Pancreas (tissue), 10 donors: ENCODE data around the gene PTTG1IP. TPM values are rescaled to one million over a fixed set of nuclear protein-coding genes. Genes with fewer than 3 reads are reported as not detected.
"Not testable (repeated sequence)": the region's sequence is repeated elsewhere in the genome, so short reads cannot be mapped to it uniquely, and the experiment has no call there.

Experiments used
- ATAC-seq, 4 donors: fragments of 200-7000 bp; cut with Tn5 transposase; one replicate each; pipeline versions ENCODE4 v1.8.0 to v1.9.1; 2020; ENCODE audit warnings: mild to moderate bottlenecking in 4 of 4, moderate library complexity in 4 of 4
- DNase-seq, 6 donors: peaks; one replicate each; pipeline ENCODE4 v3.0.0-alpha.2; 2020
- FAIRE-seq: peaks from 2 replicates; lab custom pipeline; 2012; peaks lifted over from hg19 to GRCh38; lab: Jason Lieb, UNC
- H3K27ac ChIP-seq, 4 donors: fragments of 200-600 bp; sonication (generic); 1 replicate in 3 of 4; 2 replicates in 1 of 4; pipeline versions ENCODE4 v1.5.0 to v1.8.0; 2020
- H3K27me3 ChIP-seq, 4 donors: fragments of 200-600 bp; one replicate each; pipeline ENCODE4 v1.8.0; 2021
- H3K36me3 ChIP-seq, 3 donors: fragments of 200-600 bp; sonication (generic) in 1 of 3; one replicate each; pipeline versions ENCODE4 v1.5.0 to v1.8.0; 2020 to 2021
- H3K4me1 ChIP-seq, 3 donors: fragments of 200-600 bp; one replicate each; pipeline ENCODE4 v1.8.0; 2021
- H3K4me3 ChIP-seq, 4 donors: fragments of 200-600 bp; sonication (generic) in 2 of 4; one replicate each; pipeline versions ENCODE4 v1.5.0 to v1.8.0; 2020 to 2021
- H3K9me3 ChIP-seq, 4 donors: fragments of 200-600 bp; one replicate each; pipeline ENCODE4 v1.8.0; 2021
- CTCF ChIP-seq, 4 donors: fragments of 200-600 bp; sonication (generic) in 3 of 4; IDR thresholded peaks; one replicate each; pipeline versions ENCODE4 v1.5.0 to v1.8.0; 2021; ENCODE audit warnings: antibody characterized with exemption in 4 of 4
- WGBS, 2 donors: extraction: QIAGEN DNeasy Blood & Tissue Kit; methylation state at CpG; one replicate each; pipeline ENCODE4 v1.1.7; 2013; 5-methylcytosine and 5-hydroxymethylcytosine counted together
- intact Hi-C, 3 donors: fragments of 100-400 bp; cut with DNase I; formaldehyde crosslinking; loops; one replicate each; pipeline versions ENCODE4 v1.11.1 to v1.14.2; 2022
- polyA plus RNA-seq, 2 donors: library from polyadenylated mRNA; stranded (reverse); fragments of 200-250 nt; gene quantifications; one replicate each; pipeline ENCODE4 v1.2.3, GENCODE V29; 2013
- total RNA-seq, 6 donors: library from RNA; stranded (reverse); fragmentation: NEBNext Ultra II Directional in 4 of 6; extraction: Animal tissue kit (Norgen Biotek cat#: 25700) in 4 of 6; gene quantifications; one replicate each; pipeline versions ENCODE4 v1.2.1 to v1.2.4, GENCODE V29; 2021 to 2023
- donor health status: healthy with polysubstance abuse.
- donor health status: DM: no; HTN: no; CAD: no; lungs with moderate emphysema.
- donor health status: DM: no; HTN: no; CAD: no.
- donor health status: control.
- donor health status: control.
- donor health status: Bipolar disorder and iron deficiency.
- donor health status: DM: yes; HTN: yes; CAD: no.
- donor health status: DM: no; HTN: no; CAD: no.
- donor health status: DM: no; HTN: no; CAD: no.
- donor health status: DM: yes; HTN: yes; CAD: no.

Gene PTTG1IP
- total and polyA plus RNA-seq, 8 donors, result 44.9 to 118 (median 60.6) TPM

- no peaks in the 10 kb centered on the region for H3K4me1 ChIP-seq
- intact Hi-C loops, result no loop called here
- peaks cover 0 to 8% (median 0%) of the 10 kb centered on the region in 4 donors for H3K27me3 ChIP-seq
- no peak for DNase-seq
- no peak overlapping the region for H3K27ac ChIP-seq
- no peak for TF ChIP-seq CTCF (IDR thresholded peaks at IDR 0.05)
- no peaks in the 10 kb centered on the region for H3K9me3 ChIP-seq
- no peak for ATAC-seq
- H3K4me3 ChIP-seq, result no peak overlapping the region
- no peaks in the 10 kb centered on the region for H3K36me3 ChIP-seq
- 59 to 74% methylated on average over 15 of the region's 15 CpGs for WGBS, 2 donors
- no peak for FAIRE-seq
These were observed 44.1 kb upstream of the PTTG1IP start for GRCh38 chr21:44917446-44918106.

GRCh38 chr21:44916965-44917364 is 43.5 kb upstream of the PTTG1IP start:
- no peak overlapping the region for H3K27ac ChIP-seq
- intact Hi-C loops, result no loop called here
- no peak overlapping the region for H3K4me3 ChIP-seq
- peaks cover 0 to 8% (median 0%) of the 10 kb centered on the region in 4 donors for H3K27me3 ChIP-seq
- no peak for FAIRE-seq
- no peaks in the 10 kb centered on the region for H3K36me3 ChIP-seq
- no peaks in the 10 kb centered on the region for H3K9me3 ChIP-seq
- no peak for DNase-seq
- ATAC-seq, result peak in 1 of 4 donors; percentile 12
- no peak for TF ChIP-seq CTCF (IDR thresholded peaks at IDR 0.05)
- WGBS, 2 donors, result 55 to 58% methylated on average over 7 of the region's 7 CpGs
- H3K4me1 ChIP-seq, result no peaks in the 10 kb centered on the region

- DNase-seq (peak in 1 of 6 donors; percentile 59), FAIRE-seq (no peak), ATAC-seq (no peak)
- H3K27ac ChIP-seq, result no peak overlapping the region
- no peak for TF ChIP-seq CTCF (IDR thresholded peaks at IDR 0.05)
- peaks cover 6 to 16% (median 9%) of the 10 kb centered on the region in 3 donors for H3K4me1 ChIP-seq
- H3K36me3 ChIP-seq, result no peaks in the 10 kb centered on the region
- no peaks in the 10 kb centered on the region for H3K27me3 ChIP-seq
- intact Hi-C loops, result no loop called here
- no peak overlapping the region for H3K4me3 ChIP-seq
- H3K9me3 ChIP-seq, result no peaks in the 10 kb centered on the region
- 78 to 89% methylated on average over 18 of the region's 18 CpGs for WGBS, 2 donors
These were observed 40.8 kb upstream of the PTTG1IP start for GRCh38 chr21:44914176-44914874.

GRCh38 chr21:44913425-44914175 is 40.1 kb upstream of the PTTG1IP start:
- intact Hi-C loops, result no loop called here
- H3K27me3 ChIP-seq, result no peaks in the 10 kb centered on the region
- 72 to 88% methylated on average over 6 to 7 of the region's 7 CpGs for WGBS, 2 donors
- no peaks in the 10 kb centered on the region for H3K36me3 ChIP-seq
- no peak for TF ChIP-seq CTCF (IDR thresholded peaks at IDR 0.05)
- no peak for FAIRE-seq
- peaks cover 6 to 16% (median 9%) of the 10 kb centered on the region in 3 donors for H3K4me1 ChIP-seq
- H3K9me3 ChIP-seq, result no peaks in the 10 kb centered on the region
- no peak overlapping the region for H3K27ac ChIP-seq
- H3K4me3 ChIP-seq, result no peak overlapping the region
- no peak for ATAC-seq
- peak in 1 of 6 donors; percentile 66 for DNase-seq

GRCh38 chr21:44912506-44913412 is 39.3 kb upstream of the PTTG1IP start:
- H3K27me3 ChIP-seq, FAIRE-seq, H3K4me3 ChIP-seq, intact Hi-C loops, ATAC-seq, H3K36me3 ChIP-seq, H3K9me3 ChIP-seq: not testable (repeated sequence)
- peak in 2 of 6 donors; percentile 21 to 58 for DNase-seq
- WGBS, 2 donors, result 70 to 81% methylated on average over 16 to 19 of the region's 25 CpGs
- H3K27ac ChIP-seq, result peak overlapping the region in 1 of 4 donors; percentile 20
- H3K4me1 ChIP-seq, result peaks cover 6 to 16% (median 9%) of the 10 kb centered on the region in 3 donors
